Astrocyte of the hippocampus (primary cell): Measurements from ENCODE around the gene RNU1-1.
"Not testable (repeated sequence)": the region's sequence is repeated elsewhere in the genome, so short reads cannot be mapped to it uniquely, and the experiment has no call there.

Experiments
- DNase-seq: peaks from one replicate; pipeline ENCODE4 v3.0.0; 2011; ENCODE audit warnings: low read depth, low spot score

Gene RNU1-1

GRCh38 chr1:16493731-16494130, 20.4 kb downstream of the RNU1-1 start:
- not testable (repeated sequence) for DNase-seq

DNA sequence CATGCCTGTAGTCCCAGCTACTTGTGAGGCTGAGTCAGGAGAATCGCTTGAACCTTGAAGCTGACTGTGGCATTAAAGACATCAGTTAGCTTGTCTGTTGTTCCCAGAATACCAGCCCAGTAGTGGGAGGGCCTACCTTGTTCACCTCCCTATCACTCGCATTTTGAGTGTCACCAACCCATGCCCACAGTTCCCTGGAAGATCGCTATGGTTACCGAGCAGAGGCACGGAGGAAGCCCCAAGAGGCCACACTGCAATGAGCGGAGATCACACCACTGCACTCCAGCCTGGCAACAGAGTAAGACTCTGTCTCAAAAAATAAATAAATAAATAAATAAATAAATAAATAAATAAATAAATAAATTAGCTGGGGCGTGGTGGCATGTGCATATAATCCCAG, 21.1 kb downstream of the RNU1-1 start:
- DNase-seq, result peak; percentile 19

DNA sequence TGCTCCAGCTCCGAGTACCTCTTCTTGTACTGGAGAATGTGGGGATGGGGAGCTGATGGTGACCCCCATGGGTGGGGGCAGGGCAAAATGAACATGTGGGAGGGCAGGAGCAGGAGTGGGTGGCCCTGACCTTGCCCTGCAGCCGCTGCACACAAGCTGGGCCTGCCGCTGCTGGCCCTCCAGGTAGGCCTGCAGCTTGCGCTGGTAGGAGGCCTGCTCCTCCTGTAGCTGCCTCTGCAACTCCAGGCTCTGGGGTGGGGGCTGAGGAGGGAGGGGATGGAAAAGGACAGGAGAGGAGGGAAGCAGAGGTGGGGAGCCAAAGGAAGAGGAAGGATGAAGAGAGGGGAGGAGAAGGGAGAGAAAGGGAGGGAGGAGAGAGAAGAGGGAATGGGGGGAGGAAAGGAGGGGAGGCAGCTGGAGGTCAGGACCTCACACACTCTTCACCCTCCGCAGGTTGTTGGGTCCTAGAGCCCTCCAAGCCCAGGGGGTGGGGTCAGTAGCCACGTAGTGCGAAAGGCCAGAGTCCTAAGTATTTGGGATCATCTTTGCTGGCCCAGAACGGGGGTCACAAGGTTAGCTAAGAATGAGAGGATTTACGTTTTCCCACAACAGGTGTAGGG, 22.9 kb downstream of the RNU1-1 start:
- DNase-seq, result no peak

DNA sequence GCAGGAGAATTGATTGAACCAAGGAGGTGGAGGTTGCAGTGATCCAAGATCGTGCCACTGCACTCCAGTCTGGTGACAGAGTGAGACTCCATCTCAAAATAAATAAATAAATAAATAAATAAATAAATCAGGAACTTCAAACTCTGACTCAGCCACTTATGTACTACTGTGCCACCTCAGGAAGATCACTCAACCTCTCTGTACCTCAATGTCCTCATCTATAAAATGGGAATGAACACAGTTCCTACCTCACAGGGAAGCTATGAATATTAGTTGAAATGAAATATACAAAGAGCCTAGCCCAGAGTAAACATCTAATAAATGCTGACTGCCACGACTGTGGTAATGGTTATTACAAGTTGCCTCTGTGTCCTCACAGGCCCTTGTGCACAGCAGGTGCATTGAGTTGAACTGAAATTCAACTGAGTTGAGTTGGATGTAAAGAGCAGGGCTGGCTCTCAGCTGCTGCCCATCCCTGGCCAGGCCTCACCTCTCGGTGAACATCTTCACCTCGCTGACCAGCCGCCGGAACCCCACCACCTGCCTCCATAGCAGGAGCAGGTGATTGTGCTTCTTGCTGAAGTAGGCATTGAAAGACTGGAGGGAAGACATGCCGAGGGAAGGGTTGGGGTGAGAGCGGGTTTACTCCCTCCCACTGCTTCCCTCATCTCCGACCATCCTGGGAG, 24.7 kb downstream of the RNU1-1 start:
- DNase-seq, result not testable (repeated sequence)

GRCh38 chr1:16487011-16487410, 27.1 kb downstream of the RNU1-1 start:
- not testable (repeated sequence) for DNase-seq

- not testable (repeated sequence) for DNase-seq
Observed at GRCh38 chr1:16486316-16486715, 27.8 kb downstream of the RNU1-1 start.

- DNase-seq, result no peak
Observed at GRCh38 chr1:16484931-16485330, 29.2 kb downstream of the RNU1-1 start.

- DNase-seq, result no peak
Observed at GRCh38 chr1:16484501-16484835, 29.6 kb downstream of the RNU1-1 start.

DNA sequence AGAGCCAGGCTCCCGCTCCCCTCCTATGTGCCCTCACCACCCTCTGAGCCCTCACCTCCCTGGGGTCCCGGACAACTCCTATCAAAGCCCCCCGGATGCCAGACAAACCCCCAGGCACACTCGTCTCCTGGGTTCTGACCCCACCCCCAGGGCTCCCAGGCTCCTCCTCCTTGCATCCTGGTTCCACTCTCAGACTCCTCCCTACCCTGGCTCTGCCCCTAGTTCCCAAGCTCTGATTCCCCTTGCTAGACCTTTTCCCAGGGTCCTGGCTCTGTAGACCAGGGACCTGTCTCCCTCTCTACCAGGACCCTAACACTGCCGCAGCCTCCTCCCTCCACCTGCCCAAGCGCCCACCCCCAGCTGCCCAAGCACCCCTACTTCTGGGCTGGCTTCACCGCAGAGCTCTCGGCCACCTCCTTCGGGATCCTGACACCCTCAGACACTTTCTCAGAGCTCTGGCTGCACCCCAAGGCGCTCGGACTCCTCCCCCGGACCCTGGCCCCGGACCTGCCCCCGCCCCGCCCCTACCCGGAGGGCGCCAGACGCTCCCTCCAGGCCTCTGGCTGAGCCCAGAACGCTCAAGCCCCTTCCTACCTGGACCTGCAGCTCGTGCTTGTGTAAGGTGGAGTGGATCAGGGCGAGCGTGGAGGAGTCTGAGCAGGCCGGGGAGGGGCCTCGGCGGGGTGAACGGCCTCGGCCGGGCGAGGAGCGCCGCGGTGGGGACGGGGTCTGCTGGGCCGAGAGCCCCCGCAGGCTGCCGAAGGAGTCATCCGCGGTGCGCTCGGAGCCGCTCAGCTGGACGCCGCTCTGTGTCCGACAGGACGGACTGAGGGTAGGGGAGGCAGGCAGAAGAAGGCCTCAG, 30.2 kb downstream of the RNU1-1 start:
- DNase-seq, result not testable (repeated sequence)

DNA sequence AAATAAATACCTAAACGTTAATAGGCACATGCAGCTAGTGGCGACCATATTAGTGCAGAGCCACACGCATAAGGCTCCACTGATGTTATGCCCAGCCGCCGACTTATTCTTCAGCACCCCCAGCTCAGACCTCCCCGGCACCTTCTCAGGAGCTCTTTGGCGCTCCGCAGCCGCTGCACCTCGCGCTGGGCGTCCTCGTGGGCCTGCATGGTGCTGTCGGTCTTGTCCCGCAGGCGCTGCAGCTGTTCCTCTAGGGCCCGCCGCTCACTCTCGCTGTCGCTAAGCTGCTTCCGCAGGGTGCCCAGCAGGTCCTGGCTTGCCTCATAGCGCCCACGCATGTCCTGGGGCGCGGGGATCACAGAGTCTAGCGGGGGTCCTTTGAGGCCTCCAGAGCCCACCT, 30.9 kb downstream of the RNU1-1 start:
- not testable (repeated sequence) for DNase-seq

DNA sequence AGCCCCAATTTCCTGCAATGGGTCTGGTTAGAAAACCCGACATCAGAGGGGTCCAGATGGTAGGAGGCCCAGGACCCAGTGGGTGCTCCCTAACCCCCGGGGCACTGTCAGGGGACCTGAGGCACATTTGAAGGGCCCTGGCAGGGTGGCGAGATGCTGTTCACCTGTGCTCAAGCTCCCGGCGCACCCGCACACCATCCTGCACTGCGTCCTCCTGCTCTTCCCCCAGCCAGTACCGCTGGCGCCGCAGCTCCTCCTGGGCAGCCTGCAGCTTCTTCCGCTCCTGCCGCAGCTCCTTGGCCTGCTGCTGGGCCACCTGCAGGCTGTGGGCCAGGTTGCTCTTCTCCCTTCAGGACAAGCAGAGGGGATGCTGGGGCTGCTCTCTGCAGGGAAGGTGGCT, 36.0 kb downstream of the RNU1-1 start:
- DNase-seq, result no peak

DNA sequence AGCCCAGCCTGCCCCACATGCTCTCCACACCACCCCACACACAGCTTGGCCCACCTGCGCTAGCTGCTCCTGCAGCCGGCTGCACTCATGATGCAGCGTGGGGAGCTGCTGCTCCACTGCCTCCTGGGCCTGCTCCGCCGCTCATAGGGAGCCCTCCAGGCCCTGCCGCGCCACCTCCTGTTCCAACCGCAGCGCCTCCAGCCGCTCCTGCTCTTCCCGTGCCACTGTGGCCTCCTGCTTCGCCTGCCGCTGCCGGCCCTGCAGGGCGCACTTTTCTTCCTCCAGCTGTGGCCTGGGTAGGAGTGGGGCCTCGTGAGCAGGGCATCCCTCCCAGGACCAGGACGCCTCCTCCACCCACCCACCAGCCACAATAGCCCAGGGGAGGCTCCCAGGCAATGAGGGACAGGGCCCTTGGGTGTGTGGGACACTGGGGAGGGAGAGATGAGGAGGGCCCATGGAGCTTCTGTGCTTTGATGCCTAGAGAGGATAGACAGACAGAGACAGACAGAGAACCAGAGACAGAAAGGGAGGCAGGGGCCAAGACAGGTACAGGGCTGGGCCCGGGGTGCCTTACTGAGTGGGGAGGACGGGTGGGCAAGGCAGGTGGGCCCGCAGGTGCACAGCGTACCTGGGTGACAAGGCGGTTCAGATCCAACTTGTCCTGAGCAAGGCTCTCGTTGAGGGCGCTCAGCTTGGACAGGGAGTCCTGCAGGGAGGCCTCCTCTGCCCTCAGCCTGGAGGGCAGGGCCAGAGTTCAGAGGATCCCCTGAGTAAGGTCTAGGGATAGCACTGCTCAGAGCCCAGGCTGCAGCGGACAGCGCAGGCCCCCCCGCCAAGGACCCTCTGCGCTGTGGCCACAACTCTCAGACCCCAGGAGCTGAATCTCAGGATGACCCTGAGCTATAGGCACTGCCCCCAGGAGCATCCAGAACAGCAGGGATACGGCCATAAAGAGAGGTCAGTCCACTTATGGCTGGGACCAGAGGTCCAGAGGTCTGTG, 38.0 kb downstream of the RNU1-1 start:
- DNase-seq, result not testable (repeated sequence)

DNA sequence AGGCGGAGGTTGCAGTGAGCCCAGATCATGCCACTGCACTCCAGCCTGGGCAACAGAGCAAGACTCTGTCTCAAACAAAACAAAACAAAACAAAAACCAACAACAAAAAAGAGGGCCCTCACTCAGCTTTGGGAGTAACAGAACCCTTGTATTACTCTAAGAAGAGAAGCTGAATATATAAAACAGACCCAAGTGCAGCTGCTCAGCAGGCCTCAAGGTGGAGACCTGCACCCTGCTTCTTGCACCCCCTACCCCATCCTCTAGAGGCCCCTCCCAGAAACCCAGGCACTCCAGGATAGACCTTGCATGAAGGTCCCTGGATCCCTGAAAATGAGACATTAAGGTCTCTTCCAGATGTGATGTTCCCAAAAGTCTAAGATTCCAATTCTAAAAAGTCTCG, 39.2 kb downstream of the RNU1-1 start:
- not testable (repeated sequence) for DNase-seq

GRCh38 chr1:16474166-16474800, 39.8 kb downstream of the RNU1-1 start:
- DNase-seq, result no peak

GRCh38 chr1:16468558-16468957, 45.5 kb downstream of the RNU1-1 start:
- no peak for DNase-seq

DNA sequence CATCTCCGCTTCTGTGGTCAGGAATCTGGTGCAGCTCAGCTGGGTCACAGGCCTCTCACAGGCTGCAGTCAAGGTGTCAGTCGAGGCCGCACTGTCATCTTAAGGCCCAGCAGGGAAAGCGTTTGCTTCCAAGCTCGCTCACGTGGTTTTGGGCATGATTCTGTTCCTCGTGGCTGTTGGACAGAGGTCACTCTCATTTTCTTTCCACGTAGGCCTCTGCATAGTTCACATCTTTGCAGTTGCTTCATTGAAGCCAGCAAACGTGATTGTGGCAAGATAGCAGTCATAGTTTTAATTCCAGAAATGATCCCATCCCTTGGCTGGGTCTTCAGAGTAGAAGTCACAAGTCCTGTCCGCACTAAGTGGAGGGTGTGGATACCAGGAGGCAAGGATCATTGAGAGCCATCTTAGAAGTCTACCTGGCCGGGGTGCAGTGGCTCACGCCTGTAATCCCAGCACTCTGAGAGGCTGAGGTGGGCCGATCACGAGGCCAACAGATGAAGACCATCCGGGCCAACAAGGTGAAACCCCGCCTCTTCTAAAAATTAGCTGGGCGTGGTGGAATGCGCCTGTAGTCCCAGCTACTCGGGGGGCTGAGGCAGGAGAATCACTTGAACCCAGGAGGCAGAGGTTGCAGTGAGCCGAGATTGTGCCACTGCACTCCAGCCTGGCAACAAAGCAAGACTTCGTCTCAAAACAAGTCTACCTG, 49.0 kb downstream of the RNU1-1 start:
- peak; percentile 36 for DNase-seq
